ENCODE data around the gene FBF1.

GRCh38 chr17:75987041-75987440, 46.2 kb upstream of the FBF1 start:
- no peak for TF ChIP-seq POLR2A (IDR thresholded peaks at IDR 0.05)
- TF ChIP-seq, protein P1, sequence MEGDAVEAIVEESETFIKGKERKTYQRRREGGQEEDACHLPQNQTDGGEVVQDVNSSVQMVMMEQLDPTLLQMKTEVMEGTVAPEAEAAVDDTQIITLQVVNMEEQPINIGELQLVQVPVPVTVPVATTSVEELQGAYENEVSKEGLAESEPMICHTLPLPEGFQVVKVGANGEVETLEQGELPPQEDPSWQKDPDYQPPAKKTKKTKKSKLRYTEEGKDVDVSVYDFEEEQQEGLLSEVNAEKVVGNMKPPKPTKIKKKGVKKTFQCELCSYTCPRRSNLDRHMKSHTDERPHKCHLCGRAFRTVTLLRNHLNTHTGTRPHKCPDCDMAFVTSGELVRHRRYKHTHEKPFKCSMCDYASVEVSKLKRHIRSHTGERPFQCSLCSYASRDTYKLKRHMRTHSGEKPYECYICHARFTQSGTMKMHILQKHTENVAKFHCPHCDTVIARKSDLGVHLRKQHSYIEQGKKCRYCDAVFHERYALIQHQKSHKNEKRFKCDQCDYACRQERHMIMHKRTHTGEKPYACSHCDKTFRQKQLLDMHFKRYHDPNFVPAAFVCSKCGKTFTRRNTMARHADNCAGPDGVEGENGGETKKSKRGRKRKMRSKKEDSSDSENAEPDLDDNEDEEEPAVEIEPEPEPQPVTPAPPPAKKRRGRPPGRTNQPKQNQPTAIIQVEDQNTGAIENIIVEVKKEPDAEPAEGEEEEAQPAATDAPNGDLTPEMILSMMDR (IDR thresholded peaks at IDR 0.05), result no peak
